ENCODE results near the gene POLR1H.
A peak's percentile ranks its signal among the peaks of the same experiment; 100 is the strongest.

POLR1H gene

DNA sequence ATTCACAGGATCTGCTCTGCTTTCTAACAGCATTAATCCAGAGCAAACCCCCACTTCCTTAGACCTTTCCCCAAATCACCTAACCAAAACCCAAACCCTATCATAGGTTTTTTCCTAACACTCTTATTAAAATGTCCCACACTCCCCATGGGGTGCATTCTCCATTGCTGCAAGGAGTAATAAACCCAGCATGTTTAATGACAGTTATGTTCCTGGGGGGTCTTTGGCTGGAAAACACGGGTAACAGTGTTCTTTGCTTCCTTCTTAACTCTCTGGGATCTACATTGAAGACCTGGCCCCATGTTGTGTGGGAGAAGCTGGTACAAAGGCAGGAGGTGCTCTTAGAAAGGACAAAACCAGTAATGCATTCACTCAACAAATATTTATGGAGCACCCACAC lies 35.8 kb downstream of the POLR1H start:
- Histone ChIP-seq H3K27ac (no peak overlapping the region), H3K4me3 (no peak overlapping the region)
- TF ChIP-seq CTCF (IDR thresholded peaks at IDR 0.05) = no peak
- no peak for DNase-seq (ENCODE audit: low spot score)

DNA sequence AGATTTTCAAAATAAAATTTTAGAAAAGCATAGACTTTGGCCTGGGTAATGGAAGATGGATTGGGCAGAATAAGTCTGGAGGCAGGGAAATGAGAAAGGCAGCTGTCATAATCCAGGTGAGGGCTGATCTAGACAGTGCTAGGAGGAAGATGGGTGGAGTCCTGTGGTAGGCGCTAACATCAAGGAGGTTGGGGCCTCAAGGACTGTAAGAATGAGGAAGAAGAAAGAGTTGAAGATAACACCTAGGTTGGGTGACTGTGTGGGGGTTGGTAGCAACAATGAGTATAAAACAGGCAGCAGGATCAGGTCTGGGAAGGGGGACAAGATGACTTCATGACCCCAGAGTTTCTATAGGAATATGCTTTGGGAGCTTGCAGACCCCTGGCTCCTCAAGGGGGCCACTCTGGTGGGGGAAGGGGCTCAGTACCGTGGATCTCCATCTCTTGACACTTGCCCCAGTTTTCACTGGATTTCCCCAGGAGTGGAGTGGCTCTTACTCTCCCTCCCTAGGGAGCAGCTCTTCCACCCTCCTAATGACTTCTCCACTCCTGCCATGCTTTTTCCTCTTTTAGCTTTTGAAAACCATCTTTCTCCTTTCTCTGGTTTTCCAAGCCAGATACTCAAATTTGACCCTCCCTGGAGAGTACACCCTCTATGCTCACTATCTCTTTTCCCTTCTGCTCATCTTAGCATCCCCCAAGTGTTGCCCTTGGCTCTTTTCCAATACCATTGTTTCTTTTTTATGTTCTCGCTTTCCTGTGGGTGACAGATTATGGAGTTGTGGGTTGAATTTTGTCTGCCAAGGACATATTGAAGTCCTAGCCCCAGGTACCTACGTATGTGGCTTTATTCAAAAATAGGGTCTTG lies 37.1 kb downstream of the POLR1H start:
- DNase-seq (ENCODE audit: low spot score) = no peak
- Histone ChIP-seq H3K4me3 (no peak overlapping the region), H3K27ac (no peak overlapping the region)
- no peak for TF ChIP-seq CTCF (IDR thresholded peaks at IDR 0.05)

GRCh38 chr6:30100154-30100553 lies 39.1 kb downstream of the POLR1H start:
- Histone ChIP-seq H3K4me3 (peak overlapping the region; percentile 66), H3K27ac (no peak overlapping the region)
- no peak for DNase-seq (ENCODE audit: low spot score)
- TF ChIP-seq CTCF (IDR thresholded peaks at IDR 0.05) = no peak

DNA sequence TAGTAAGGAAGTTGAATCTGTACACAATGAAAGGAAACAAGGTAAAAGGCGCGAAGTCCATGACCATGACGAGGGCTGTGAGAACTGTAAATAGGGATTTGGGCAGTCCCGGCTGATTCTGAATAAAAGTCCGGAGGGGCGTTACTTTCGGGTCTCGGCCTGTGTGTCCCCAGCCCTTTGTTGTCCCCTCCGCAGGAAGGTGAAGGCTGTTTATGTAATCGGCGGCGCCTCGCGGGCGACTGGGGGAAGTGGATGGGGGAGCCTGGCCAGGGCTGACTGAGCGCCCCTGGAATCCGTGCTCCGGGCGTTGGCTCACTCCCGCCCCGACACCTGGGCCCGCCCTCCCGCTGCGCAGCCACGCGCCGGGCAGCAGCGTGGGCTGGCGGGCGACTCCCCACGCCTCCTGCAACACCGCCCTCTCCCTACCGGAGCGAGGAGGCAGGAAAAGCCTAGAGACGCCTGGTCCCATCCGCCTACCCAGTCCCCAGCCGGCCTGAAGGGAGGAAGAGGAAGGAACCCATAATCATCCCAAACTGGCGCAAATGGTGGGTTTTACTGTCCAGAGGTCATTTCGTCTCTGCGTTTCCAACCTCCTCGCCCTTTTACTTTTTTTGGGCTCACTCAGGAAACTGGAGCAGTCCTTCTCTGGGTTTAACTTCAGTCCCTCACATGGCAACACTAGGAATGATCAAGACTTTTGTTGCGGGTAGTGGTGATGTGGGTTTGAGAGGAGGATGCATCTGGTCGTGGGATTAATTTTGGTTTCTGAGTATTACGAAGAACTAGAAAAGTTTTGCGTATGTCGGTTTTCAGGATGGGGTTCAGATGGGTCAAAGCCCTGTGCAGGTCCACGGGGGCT lies 39.7 kb downstream of the POLR1H start:
- TF ChIP-seq CTCF (IDR thresholded peaks at IDR 0.05) = no peak
- DNase-seq (ENCODE audit: low spot score) = no peak
- Histone ChIP-seq H3K27ac (no peak overlapping the region), H3K4me3 (peak overlapping the region; percentile 66)

DNA sequence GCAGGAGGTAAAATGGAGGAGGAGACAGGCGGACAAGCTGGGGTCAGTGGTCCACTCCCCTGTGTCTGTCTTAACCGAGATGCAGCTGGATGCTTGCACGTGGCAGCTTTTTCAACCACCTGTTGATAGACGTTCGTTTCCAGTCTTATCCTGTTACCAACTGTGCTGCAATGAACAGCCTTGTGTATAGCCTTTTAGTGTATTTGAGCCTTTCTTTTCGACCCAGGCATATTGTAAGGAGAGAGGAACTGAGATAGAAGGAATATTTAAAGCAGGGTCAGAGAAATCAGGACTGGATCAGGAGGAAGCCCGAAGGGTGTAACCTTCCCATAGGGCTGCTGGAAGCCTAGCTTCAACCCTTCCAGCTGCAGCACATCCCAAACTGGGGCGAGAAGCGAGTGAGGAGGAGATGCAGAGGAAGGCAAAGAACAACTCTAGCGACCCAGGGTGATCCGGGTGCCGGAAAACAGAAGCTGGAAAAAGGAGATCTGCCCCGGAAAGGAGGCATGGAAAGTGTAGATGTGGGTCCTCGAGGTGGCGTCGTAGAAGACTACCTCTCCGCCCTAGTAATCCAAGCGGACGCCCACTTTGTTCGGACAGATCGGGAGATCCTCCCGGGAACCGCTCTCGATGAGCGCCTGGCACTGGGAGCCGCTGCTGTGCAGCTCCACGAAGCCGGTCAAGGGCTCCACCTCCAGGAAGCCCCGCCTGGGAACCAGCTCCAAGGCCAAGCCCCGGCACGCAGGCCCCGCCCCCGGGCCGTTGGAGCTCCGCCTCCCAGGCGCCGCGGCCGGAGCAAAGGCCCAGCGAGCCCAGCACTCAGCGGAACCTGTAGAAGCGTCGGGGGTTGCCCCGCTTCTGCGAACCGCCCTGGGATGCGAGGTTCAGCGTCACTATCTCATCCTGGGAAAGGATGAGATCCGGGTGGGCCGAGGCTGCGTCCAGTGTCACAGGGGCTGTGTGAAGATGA lies 40.7 kb downstream of the POLR1H start:
- H3K4me3 ChIP-seq = peak overlapping the region; percentile 66
- no peak for TF ChIP-seq CTCF (IDR thresholded peaks at IDR 0.05)
- H3K27ac ChIP-seq = peak overlapping the region; percentile 5 to 89
- DNase-seq (ENCODE audit: low spot score) = peak; percentile 91

GRCh38 chr6:30102414-30102969 lies 41.4 kb downstream of the POLR1H start:
- peak overlapping the region; percentile 5 to 89 for H3K27ac ChIP-seq
- no peak for TF ChIP-seq CTCF (IDR thresholded peaks at IDR 0.05)
- H3K4me3 ChIP-seq = peak overlapping the region; percentile 66
- no peak for DNase-seq (ENCODE audit: low spot score)

Data from coronary artery (tissue), 2 donors.